Heart left ventricle (tissue), 13 donors: Measurements from ENCODE around the gene PDE6B.

Experiments used
- POLR2A ChIP-seq, 2 donors: fragments of 450-650 bp; IDR thresholded peaks; one replicate each; pipeline ENCODE4 v1.6.1; 2017; ENCODE audit warnings: antibody characterized with exemption in 2 of 2, mild to moderate bottlenecking in 2 of 2, moderate library complexity in 2 of 2
- TF ChIP-seq, protein P1 (sequence below), 12 donors: fragments of 200-600 bp; sonication (generic) in 4 of 12; IDR thresholded peaks; one replicate each; pipeline versions ENCODE4 v1.5.0 to v1.8.0; 2018 to 2022; ENCODE audit warnings: antibody characterized with exemption in 12 of 12, mild to moderate bottlenecking in 5 of 12
- donor health status: ischemic (EF 13 %, LVEDD 7.1; RV severe dilation, severe dysfunction).
- donor health status: DM: no; HTN: yes; CAD: no.
- donor health status: DM: no; HTN: no; CAD: no.
- donor health status: ischemic (EF 25% LVEDD 6.9; RV normal size, moderate dysfunction).
- donor health status: ischemic (EF 25% LVEDD 5.7; RV mildly dilated, moderate dysfunction).
- donor health status: ischemic (EF 35%, LVEDD 5.7; RV mildly dilated, moderate dysfunction).
- donor health status: nonischemic (EF 11% LVEDD 7.7; RV severe dilation, severe dysfunction).
- donor health status: DM: yes; HTN: yes; CAD: no.
- donor health status: PGD.
- donor health status: ischemic (EF 29% LVEDD 5.4; RV normal size, mild dysfunction).
- donor health status: nonischemic (EF 23%, LVEDD 6.1; RV moderate dilation, normal function).

DNA sequence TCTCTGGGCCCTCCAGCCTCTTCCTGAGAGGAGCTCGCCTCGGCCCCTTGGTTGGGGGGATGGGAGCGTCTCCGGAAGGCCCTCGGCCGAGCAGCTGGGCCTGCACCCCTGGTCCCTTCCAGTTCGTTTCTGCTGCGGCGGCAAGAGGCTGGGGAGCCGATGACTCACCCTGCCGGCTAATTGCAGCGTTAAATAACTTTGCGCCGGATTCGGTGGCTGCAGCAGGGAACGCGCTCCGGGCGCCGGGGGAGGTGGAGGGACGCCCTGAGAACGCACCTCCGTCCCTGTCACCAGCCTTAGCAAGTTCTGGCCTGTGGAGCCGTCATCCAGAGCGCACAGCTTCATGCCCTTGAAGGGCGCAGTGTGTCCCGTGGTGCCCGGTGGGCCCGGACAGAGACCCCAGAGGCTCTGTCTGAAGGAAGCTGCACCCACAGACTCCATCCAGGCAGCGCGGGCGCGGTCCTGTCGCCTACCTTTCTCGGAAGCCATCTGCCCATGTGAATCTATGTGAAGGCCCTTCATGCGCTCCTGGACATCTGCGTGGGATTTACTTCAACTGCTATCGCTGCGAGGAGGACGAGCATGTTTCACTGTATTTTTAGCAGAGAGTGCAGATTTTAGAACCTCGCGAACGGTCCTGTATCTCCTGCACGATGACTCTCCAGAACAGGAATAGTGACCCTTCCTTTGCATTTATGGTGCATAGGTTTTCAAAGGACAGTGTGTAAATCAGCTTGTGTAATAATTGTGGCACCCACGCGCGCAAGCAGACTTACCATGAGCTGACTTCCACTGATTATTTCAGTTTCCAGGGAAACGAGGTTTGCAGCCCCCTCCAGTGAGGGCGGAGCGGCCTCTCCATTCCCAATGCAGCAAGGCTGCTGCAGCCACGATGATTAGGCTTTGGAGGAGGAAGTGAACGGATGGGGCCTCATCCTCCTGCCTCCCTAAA lies 47.6 kb upstream of the PDE6B start:
- TF ChIP-seq POLR2A (IDR thresholded peaks at IDR 0.05) = no peak
- TF ChIP-seq, protein P1, sequence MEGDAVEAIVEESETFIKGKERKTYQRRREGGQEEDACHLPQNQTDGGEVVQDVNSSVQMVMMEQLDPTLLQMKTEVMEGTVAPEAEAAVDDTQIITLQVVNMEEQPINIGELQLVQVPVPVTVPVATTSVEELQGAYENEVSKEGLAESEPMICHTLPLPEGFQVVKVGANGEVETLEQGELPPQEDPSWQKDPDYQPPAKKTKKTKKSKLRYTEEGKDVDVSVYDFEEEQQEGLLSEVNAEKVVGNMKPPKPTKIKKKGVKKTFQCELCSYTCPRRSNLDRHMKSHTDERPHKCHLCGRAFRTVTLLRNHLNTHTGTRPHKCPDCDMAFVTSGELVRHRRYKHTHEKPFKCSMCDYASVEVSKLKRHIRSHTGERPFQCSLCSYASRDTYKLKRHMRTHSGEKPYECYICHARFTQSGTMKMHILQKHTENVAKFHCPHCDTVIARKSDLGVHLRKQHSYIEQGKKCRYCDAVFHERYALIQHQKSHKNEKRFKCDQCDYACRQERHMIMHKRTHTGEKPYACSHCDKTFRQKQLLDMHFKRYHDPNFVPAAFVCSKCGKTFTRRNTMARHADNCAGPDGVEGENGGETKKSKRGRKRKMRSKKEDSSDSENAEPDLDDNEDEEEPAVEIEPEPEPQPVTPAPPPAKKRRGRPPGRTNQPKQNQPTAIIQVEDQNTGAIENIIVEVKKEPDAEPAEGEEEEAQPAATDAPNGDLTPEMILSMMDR (IDR thresholded peaks at IDR 0.05) = no peak
